ENCODE data around the gene MMS19. TPM values are rescaled to one million over a fixed set of nuclear protein-coding genes. Genes with fewer than 3 reads are reported as not detected.

MMS19 gene
- total and polyA plus RNA-seq, 5 experiments from 2014 or later: 31.2 to 111 (median 37.3) TPM

DNA sequence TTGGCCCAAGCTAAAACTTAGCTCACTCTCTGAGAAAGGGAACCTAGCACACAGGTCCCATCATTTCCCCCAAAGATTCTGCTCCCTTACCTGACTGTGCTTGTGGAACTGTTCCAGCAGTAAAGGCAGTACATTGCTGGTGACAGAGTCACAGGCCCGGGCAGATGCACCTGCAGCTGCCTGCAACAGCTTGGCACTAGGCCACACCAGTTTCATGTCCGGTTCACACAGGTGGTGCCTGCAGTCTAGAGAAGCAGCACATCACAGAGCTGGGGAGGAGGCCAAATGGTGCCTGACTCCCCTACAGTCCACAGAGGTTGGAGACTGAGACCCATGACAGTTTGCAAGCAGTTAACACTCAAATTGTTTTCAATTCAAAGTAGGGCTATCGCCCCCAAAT lies 30.1 kb downstream of the MMS19 start:
- peaks cover 0 to 6% (median 1%) of the 10 kb centered on the region in 4 donors for H3K4me1 Mint-ChIP-seq
- H3K27ac Mint-ChIP-seq: peak overlapping the region in 3 of 10 donors; percentile 15 to 52 (median 32)
- no peaks in the 10 kb centered on the region for H3K9me3 Mint-ChIP-seq
- no peak overlapping the region for H3K4me3 Mint-ChIP-seq
- DNase-seq (no peak), ATAC-seq (no peak)
- no peaks in the 10 kb centered on the region for H3K27me3 Mint-ChIP-seq
- peaks cover 0 to 83% (median 9%) of the 10 kb centered on the region in 3 donors for H3K36me3 Mint-ChIP-seq
- POLR2A ChIA-PET: interaction anchor here (0.6 to 1.6 kb wide), 2 partner anchors 12 kb away, joined by 3 to 5 read pairs; no protein-coding TSS in a partner anchor

DNA sequence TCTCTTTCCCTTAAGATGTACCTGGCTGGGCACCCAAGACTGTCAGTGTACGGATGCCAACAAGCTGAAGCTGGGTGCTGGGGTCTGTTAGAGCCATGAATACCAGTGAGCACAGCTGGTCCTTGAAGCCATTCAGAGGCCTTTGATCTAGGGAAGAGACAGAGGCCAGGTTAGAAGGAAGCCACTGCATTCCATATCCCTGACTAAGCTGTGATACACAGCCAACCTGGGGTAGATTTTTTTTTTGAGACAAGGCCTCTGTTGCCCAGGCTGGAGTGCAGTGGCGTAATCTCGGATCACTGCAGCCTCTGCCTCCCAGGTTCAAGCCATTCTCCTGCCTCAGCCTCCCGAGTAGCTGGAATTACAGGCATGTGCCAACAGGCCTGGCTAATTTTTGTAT lies 31.5 kb downstream of the MMS19 start:
- Mint-ChIP-seq H3K27ac (peak overlapping the region in 3 of 10 donors; percentile 4 to 27 (median 9)), H3K27me3 (no peaks in the 10 kb centered on the region), H3K36me3 (peaks cover 0 to 81% (median 11%) of the 10 kb centered on the region in 3 donors), H3K9me3 (no peaks in the 10 kb centered on the region), H3K4me1 (peaks cover 0 to 6% (median under 1%) of the 10 kb centered on the region in 4 donors), H3K4me3 (no peak overlapping the region)
- ATAC-seq: no peak
- DNase-seq: no peak
- POLR2A ChIA-PET: interaction anchor here (0.6 to 1.6 kb wide), 2 partner anchors 10 to 37 kb away, joined by 5 read pairs; no protein-coding TSS in a partner anchor

DNA sequence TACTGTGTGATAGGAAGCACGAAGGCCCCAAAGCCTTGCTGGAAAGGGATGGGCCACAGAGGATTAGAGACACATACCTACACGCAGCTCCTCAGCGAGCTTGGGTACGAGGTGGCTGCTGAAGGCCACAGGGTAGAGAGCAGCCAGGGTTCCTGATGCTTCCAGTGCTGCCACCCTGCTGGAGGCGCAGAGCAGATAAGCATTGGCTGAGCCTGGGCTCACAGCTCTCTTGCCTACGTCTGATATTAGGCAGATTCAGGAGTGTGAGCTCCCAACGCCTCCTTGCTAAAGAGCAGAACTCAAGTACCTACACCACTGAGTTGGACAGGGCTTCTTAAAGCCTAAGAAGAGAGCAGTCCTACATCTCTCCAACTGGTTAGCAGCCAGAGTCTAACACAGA lies 32.2 kb downstream of the MMS19 start:
- Mint-ChIP-seq H3K9me3 (no peaks in the 10 kb centered on the region), H3K4me3 (no peak overlapping the region), H3K27me3 (no peaks in the 10 kb centered on the region), H3K27ac (peak overlapping the region in 3 of 10 donors; percentile 4 to 66 (median 41)), H3K36me3 (peaks cover 0 to 86% (median 11%) of the 10 kb centered on the region in 3 donors), H3K4me1 (peaks cover 0 to 6% (median 0%) of the 10 kb centered on the region in 4 donors)
- no peak for ATAC-seq
- no peak for DNase-seq
- POLR2A ChIA-PET: no interaction called here

DNA sequence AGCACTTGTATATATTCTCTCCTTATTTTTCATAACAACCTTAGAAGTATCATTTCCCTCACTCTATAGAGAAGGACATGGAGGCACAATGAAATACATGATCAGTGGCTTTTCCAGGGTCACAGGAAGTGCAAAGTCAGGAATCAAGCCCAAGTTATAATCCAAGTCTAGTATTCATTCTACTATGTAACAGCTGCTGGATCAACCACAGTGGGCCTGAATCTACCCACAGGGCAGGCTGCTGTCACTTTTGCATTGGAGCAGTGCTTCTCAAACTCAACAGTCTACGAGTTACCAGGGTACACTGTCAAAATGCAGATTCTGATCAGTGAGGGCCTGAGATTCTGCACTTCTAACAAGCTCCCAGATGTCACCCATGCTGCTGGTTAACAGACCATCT lies 34.0 kb downstream of the MMS19 start:
- Mint-ChIP-seq H3K9me3 (no peaks in the 10 kb centered on the region), H3K27me3 (no peaks in the 10 kb centered on the region), H3K4me1 (peaks cover 0 to 6% (median 0%) of the 10 kb centered on the region in 4 donors), H3K36me3 (peaks cover 0 to 91% (median 18%) of the 10 kb centered on the region in 3 donors), H3K27ac (peak overlapping the region in 6 of 10 donors; percentile 0 to 72 (median 11)), H3K4me3 (no peak overlapping the region)
- DNase-seq (no peak), ATAC-seq (no peak)
- POLR2A ChIA-PET: interaction anchor here (0.7 kb wide), 1 partner anchor 698 kb away, joined by 3 read pairs; no protein-coding TSS in a partner anchor

DNA sequence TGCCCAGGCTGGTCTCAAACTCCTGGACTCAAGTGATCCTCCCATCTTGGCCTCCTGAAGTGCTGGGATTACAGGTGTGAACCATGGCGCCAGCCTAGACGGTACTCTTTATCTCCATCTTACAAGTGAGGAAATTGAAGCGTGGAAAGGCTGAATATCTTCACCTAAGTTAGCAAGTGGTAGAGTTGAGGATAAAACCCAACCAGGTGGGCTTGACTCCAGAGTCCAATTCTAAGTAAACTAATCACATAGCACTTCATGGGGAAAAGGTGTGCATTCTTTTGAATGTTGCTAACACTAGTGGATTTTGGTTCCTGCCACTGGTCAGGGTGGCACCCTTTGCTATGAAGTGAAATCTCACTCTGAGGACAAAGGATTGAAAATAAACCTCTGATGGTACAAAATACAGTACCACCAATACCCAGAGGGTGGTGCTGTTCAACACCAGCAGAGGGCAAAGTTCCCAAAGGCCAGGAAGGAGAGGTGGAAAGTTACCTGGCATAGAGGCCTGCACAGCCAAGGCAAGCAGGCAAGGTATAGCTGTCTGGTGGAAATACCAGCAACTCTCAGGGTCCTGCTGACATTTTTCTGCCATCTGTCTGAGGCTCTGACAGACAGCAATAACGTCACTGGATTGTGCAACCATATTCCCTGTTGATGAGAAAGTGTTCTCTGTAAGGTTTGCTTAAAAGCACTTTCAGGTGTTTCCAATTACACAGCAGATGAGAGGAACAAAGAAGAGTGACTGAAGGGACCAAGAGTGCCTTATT lies 34.7 kb downstream of the MMS19 start:
- POLR2A ChIA-PET: no interaction called here
- Mint-ChIP-seq H3K9me3 (no peaks in the 10 kb centered on the region), H3K4me3 (no peak overlapping the region), H3K4me1 (peaks cover 0 to 6% (median 0%) of the 10 kb centered on the region in 4 donors), H3K27me3 (no peaks in the 10 kb centered on the region), H3K27ac (peak overlapping the region in 8 of 10 donors; percentile 0 to 72 (median 28)), H3K36me3 (peaks cover 0 to 91% (median 24%) of the 10 kb centered on the region in 3 donors)
- ATAC-seq (peak; percentile 68 to 71), DNase-seq (peak in 8 of 10 donors; percentile 13 to 50 (median 34))

DNA sequence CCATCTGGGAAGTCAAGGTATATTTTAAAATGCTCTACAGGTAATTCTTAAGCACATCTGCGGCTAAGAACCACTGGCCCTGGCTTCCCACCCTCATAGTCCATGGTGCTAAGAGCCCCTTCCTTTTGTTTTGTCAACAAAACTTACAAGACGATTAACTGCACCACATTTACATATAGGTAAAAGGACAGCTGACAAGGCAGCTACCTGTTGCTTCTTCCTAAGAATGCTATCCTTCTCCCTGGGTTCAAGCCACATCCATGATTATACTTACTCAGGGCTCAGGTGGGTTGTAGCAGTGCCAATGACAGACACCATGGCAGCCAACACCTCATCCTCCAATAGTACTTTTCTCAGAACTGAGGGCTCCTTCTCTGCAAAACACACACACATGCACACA lies 35.9 kb downstream of the MMS19 start:
- DNase-seq (no peak), ATAC-seq (no peak)
- peak overlapping the region in 2 of 10 donors; percentile 5 to 25 for H3K27ac Mint-ChIP-seq
- no peaks in the 10 kb centered on the region for H3K9me3 Mint-ChIP-seq
- POLR2A ChIA-PET: no interaction called here
- H3K36me3 Mint-ChIP-seq: peaks cover 0 to 93% (median 29%) of the 10 kb centered on the region in 3 donors
- H3K27me3 Mint-ChIP-seq: no peaks in the 10 kb centered on the region
- H3K4me1 Mint-ChIP-seq: peaks cover 0 to 6% (median 0%) of the 10 kb centered on the region in 4 donors
- H3K4me3 Mint-ChIP-seq: no peak overlapping the region

DNA sequence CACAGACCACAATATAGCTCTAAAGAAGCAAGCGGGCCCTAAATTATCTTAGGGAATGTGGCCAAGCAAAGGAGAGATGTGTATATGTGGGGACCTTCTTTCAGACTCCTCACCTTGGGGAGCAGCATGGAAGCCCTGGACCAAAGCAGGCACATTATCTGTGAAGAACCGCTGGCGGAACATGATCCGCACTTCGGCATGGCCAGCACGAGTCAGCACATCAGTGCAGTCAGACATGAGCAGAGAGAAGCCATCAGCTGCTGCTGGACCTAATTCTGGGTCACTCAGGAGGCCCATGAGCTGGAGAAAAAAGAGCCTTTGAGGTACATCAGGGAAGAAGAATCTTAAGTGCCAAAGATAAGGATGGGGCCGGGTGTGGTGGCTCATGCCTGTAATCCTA lies 38.3 kb downstream of the MMS19 start:
- no peaks in the 10 kb centered on the region for H3K9me3 Mint-ChIP-seq
- POLR2A ChIA-PET: interaction anchor here (1.7 kb wide), 1 partner anchor 39 kb away, joined by 3 read pairs; the partner anchor contains the start of genes MMS19 and UBTD1
- peaks cover 0 to 93% (median 28%) of the 10 kb centered on the region in 3 donors for H3K36me3 Mint-ChIP-seq
- no peak for ATAC-seq
- H3K27ac Mint-ChIP-seq: peak overlapping the region in 5 of 10 donors; percentile 18 to 89 (median 69)
- no peak overlapping the region for H3K4me3 Mint-ChIP-seq
- no peaks in the 10 kb centered on the region for H3K27me3 Mint-ChIP-seq
- peaks cover 0 to 6% (median 3%) of the 10 kb centered on the region in 4 donors for H3K4me1 Mint-ChIP-seq
- no peak for DNase-seq

DNA sequence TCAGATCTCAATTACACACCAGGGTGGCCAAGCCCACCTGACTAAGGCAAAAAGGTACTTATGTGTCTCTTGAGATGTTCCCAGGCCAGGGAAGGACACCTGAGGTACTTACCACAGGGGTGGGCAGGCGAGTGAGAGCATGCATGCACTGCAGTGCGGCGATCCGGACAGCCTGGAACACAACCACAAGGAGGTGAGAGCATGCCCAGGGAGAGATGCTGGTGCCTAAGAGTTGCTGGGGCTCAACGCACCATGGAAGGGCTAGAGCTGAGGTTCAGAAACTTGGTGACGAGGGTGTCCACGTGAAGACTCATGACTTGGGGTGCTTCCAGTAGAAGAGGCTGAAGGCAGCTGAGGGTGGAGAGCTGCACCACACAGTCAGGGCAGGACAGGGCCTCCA lies 39.1 kb downstream of the MMS19 start:
- H3K9me3 Mint-ChIP-seq: no peaks in the 10 kb centered on the region
- ATAC-seq (no peak), DNase-seq (no peak)
- no peaks in the 10 kb centered on the region for H3K27me3 Mint-ChIP-seq
- peak overlapping the region in 5 of 10 donors; percentile 9 to 89 (median 69) for H3K27ac Mint-ChIP-seq
- H3K4me3 Mint-ChIP-seq: no peak overlapping the region
- POLR2A ChIA-PET: interaction anchor here (1.7 kb wide), 1 partner anchor 39 kb away, joined by 3 read pairs; the partner anchor contains the start of genes MMS19 and UBTD1
- H3K4me1 Mint-ChIP-seq: peaks cover 6 to 15% (median 9%) of the 10 kb centered on the region in 4 donors
- peaks cover 0 to 86% (median 28%) of the 10 kb centered on the region in 3 donors for H3K36me3 Mint-ChIP-seq

DNA sequence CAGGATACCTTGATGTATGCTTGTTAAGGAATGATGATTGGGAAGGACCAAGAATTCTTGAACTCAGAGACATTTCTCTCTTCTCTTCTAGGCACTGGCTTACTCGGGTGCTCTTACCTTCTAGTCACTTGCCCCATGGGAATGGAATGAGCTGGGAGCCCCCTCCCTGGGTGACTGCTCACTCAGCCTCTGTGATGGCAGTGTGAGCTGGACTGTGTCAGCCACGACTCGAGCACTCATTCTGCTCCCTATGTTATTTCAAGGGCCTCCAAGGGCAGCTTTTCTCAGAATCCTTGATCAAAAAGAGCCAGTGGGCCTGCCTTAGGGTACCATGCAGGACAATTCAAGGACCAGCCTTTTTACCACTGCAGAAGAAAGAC lies 41.5 kb downstream of the MMS19 start:
- Mint-ChIP-seq H3K27ac (peak overlapping the region in 6 of 10 donors; percentile 28 to 99 (median 70)), H3K9me3 (no peaks in the 10 kb centered on the region), H3K27me3 (no peaks in the 10 kb centered on the region), H3K4me1 (peaks cover 8 to 24% (median 18%) of the 10 kb centered on the region in 4 donors), H3K4me3 (no peak overlapping the region), H3K36me3 (peaks cover 0 to 81% (median 23%) of the 10 kb centered on the region in 3 donors)
- DNase-seq (no peak), ATAC-seq (no peak)
- POLR2A ChIA-PET: interaction anchor here (1.3 kb wide), 1 partner anchor 11 kb away, joined by 5 read pairs; no protein-coding TSS in a partner anchor

DNA sequence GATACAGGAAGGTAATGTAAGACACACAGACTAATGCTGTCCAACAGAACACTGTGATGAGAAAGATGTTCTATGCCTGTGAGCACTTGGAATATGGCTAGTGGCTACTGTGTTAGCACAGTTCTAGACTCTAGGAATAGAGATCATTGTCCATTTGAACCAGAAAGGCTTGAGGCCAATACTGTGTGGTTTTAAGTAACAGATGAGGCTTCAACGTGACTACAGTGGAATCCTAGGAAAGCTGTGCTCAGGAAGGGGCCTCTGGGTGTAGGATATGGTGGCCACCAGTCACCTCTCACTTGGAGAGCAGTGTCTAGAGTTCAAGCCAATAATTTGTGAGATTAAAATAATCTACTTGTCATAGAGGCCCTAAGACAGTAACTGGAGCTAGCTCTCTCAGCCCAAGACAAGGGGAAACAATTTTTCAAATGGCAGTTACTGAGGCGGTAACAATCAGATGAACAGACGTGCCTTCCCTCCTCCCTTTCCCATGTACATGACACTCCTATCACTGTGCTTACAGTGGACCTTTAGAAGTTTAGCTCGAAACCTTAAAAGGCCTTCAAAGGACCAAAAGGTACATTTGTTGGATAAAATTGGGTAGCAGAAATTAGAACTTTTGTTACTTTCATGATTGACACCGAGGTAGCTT lies 42.1 kb downstream of the MMS19 start:
- Mint-ChIP-seq H3K27me3 (no peaks in the 10 kb centered on the region), H3K4me3 (no peak overlapping the region), H3K27ac (peak overlapping the region in 8 of 10 donors; percentile 28 to 99 (median 78)), H3K36me3 (peaks cover 0 to 76% (median 23%) of the 10 kb centered on the region in 3 donors), H3K4me1 (peaks cover 8 to 24% (median 18%) of the 10 kb centered on the region in 4 donors), H3K9me3 (no peaks in the 10 kb centered on the region)
- ATAC-seq: no peak
- DNase-seq: no peak
- POLR2A ChIA-PET: interaction anchor here (1.3 kb wide), 1 partner anchor 11 kb away, joined by 5 read pairs; no protein-coding TSS in a partner anchor

DNA sequence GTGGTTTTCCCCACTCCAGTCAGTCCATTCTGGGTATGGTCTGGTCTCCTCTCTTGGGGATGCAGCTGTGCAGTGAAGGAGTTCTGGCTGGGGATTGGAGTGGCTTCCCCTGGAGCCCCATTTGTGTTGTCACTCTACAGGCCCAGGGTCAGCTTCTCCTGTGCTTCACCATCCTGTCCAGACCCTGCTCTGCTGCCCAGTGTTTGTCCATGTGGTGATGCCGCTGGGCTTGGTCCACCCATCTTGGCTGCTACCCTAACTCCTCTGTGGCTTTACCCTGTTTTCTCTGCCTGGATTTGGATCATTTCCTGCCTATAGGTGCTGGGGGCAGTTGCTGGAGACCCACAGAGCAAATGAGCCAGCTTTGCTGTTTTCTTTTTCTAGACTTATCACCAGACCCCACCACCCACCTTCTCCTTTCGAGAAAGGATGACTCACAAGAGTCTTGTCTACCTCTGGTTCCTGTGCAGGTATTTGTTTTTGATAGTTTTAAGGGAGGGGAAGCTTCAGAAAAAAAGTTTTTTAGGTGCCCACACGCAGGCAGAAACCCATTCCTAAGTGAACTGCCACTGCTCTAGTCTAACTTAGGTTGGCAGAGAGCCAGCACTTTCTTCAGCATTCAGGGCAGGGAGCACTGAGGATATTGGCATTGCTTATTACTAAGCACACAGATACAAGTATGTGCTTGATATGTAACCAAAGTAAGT lies 43.7 kb downstream of the MMS19 start:
- Mint-ChIP-seq H3K9me3 (no peaks in the 10 kb centered on the region), H3K4me1 (peaks cover 15 to 34% (median 26%) of the 10 kb centered on the region in 4 donors), H3K4me3 (peak overlapping the region in 3 of 10 donors; percentile 23 to 72 (median 45)), H3K36me3 (peaks cover 0 to 59% (median 11%) of the 10 kb centered on the region in 3 donors), H3K27ac (peak overlapping the region; percentile 78 to 99 (median 89)), H3K27me3 (no peaks in the 10 kb centered on the region)
- DNase-seq: peak in 2 of 10 donors; percentile 3 to 43
- peak in 1 of 2 donors; percentile 65 for ATAC-seq
- POLR2A ChIA-PET: no interaction called here

DNA sequence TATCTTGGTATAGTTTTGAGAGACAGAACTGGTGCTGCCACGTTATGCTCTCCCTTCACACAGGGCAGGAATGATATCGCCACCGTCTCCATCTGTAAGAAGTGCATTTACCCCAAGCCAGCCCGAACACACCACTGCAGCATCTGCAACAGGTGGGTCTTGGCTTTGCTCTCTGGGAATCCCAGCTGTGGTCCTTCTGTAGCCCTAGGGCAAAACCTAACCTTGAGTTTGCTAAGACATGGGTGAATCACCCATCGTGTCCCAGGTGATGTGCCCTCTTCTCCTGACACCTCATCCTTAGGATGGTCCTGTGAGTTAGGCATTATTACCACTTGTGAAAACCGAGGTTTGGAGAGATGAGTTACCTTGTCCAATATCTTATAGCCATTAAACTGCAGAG lies 45.9 kb downstream of the MMS19 start:
- DNase-seq: no peak
- H3K27ac Mint-ChIP-seq: peak overlapping the region in 6 of 10 donors; percentile 51 to 99 (median 76)
- POLR2A ChIA-PET: no interaction called here
- H3K9me3 Mint-ChIP-seq: no peaks in the 10 kb centered on the region
- peaks cover 19 to 51% (median 41%) of the 10 kb centered on the region in 4 donors for H3K4me1 Mint-ChIP-seq
- H3K36me3 Mint-ChIP-seq: peaks cover 0 to 38% (median 0%) of the 10 kb centered on the region in 3 donors
- no peaks in the 10 kb centered on the region for H3K27me3 Mint-ChIP-seq
- ATAC-seq: no peak
- no peak overlapping the region for H3K4me3 Mint-ChIP-seq
